Spleen (tissue), 11 donors: Measurements from ENCODE around the gene FITM1. TPM values are rescaled to one million over a fixed set of nuclear protein-coding genes. Genes with fewer than 3 reads are reported as not detected.

Experiments
- DNase-seq: peaks from one replicate; pipeline ENCODE4 v3.0.0-alpha.2; 2020
- H3K27ac ChIP-seq, 8 donors: fragments of 200-600 bp; sonication (generic) in 7 of 8; 1 replicate in 4 of 8; 2 replicates in 4 of 8; pipeline versions ENCODE4 v1.5.0 to v1.8.0; 2016 to 2021; ENCODE audit warnings: inconsistent platforms in 4 of 8, mild to moderate bottlenecking in 4 of 8, moderate library complexity in 1 of 8
- H3K27me3 ChIP-seq, 7 donors: fragments of 200-600 bp; sonication (generic) in 6 of 7; replicated peaks in 1 of 7; 1 replicate in 4 of 7; 2 replicates in 3 of 7; pipeline versions ENCODE4 v1.5.0 to v1.8.0; 2016 to 2021; ENCODE audit warnings: inconsistent platforms in 3 of 7, mild to moderate bottlenecking in 1 of 7
- H3K36me3 ChIP-seq, 6 donors: fragments of 200-600 bp; sonication (generic) in 5 of 6; 1 replicate in 4 of 6; 2 replicates in 2 of 6; pipeline versions ENCODE4 v1.5.0 to v1.8.0; 2016 to 2021; ENCODE audit warnings: inconsistent platforms in 2 of 6
- H3K4me1 ChIP-seq, 6 donors: fragments of 200-600 bp; sonication (generic) in 5 of 6; 1 replicate in 3 of 6; 2 replicates in 3 of 6; pipeline versions ENCODE4 v1.5.0 to v1.8.0; 2016 to 2021; ENCODE audit warnings: inconsistent platforms in 3 of 6
- H3K4me3 ChIP-seq, 8 donors: fragments of 200-600 bp; sonication (generic) in 7 of 8; 1 replicate in 4 of 8; 2 replicates in 4 of 8; pipeline versions ENCODE4 v1.5.0 to v1.8.0; 2016 to 2021; ENCODE audit warnings: inconsistent platforms in 4 of 8, mild to moderate bottlenecking in 4 of 8, moderate library complexity in 2 of 8
- H3K9me3 ChIP-seq, 8 donors: fragments of 200-600 bp; sonication (generic) in 7 of 8; 1 replicate in 4 of 8; 2 replicates in 4 of 8; pipeline versions ENCODE4 v1.5.0 to v1.8.0; 2016 to 2021; ENCODE audit warnings: inconsistent platforms in 4 of 8
- CTCF ChIP-seq, 11 experiments: fragments of 200-600 bp in 7 of 11; fragments of 450-650 bp in 4 of 11; sonication (generic) in 4 of 11; IDR thresholded peaks in 8 of 11; conservative IDR thresholded peaks in 3 of 11; 1 replicate in 7 of 11; 2 replicates in 4 of 11; pipeline versions ENCODE4 v1.4.0 to v1.8.0; 2016 to 2021; ENCODE audit warnings: antibody characterized with exemption in 11 of 11, inconsistent platforms in 4 of 11, mild to moderate bottlenecking in 1 of 11
- POLR2A ChIP-seq, 3 donors: fragments of 450-650 bp; IDR thresholded peaks; one replicate each; pipeline ENCODE4 v1.5.1; 2017; ENCODE audit warnings: antibody characterized with exemption in 3 of 3, mild to moderate bottlenecking in 1 of 3
- POLR2AphosphoS5 ChIP-seq, 3 donors: sonication (generic); formaldehyde crosslinking; IDR thresholded peaks; one replicate each; pipeline ENCODE4 v1.5.1; 2017; ENCODE audit warnings: antibody characterized with exemption in 3 of 3
- WGBS, 5 donors: extraction: QIAGEN DNeasy Blood & Tissue Kit in 3 of 5; methylation state at CpG; one replicate each; pipeline versions ENCODE4 v1.1.5 to v1.1.7; 2013 to 2018; 5-methylcytosine and 5-hydroxymethylcytosine counted together
- intact Hi-C: fragments of 100-400 bp; cut with DNase I; formaldehyde crosslinking; loops from one replicate; pipeline ENCODE4 v1.15.0; 2023; ENCODE audit warnings: low total_unique reads
- polyA plus RNA-seq, 3 donors: library from polyadenylated mRNA; stranded (reverse); fragments of 200-250 nt; gene quantifications; one replicate each; pipeline ENCODE4 v1.2.1, GENCODE V29; 2013
- total RNA-seq, 7 donors: library from RNA; depleted of rRNA in 3 of 7; stranded (reverse); fragments of >200 nt in 3 of 7; fragmentation: NEBNext Ultra II Directional in 4 of 7; extraction: Animal tissue kit (Norgen Biotek cat#: 25700) in 4 of 7; gene quantifications; one replicate each; pipeline versions ENCODE4 v1.1.0 to v1.2.1, GENCODE V29; 2016 to 2021
- donor health status: healthy with polysubstance abuse.
- donor health status: DM: no; HTN: no; CAD: no; lungs with moderate emphysema.
- donor health status: DM: no; HTN: no; CAD: no.
- donor health status: Bipolar disorder and iron deficiency.
- donor health status: healthy.
- donor health status: DM: no; HTN: no; CAD: no.
- donor health status: DM: yes; HTN: yes; CAD: no.

Gene FITM1
- total and polyA plus RNA-seq, 10 donors = 3.7 to 12.9 (median 8.7) TPM

GRCh38 chr14:24082411-24083080 is 47.9 kb upstream of the FITM1 start:
- peaks cover 0 to 16% (median 0%) of the 10 kb centered on the region in 7 donors for H3K27me3 ChIP-seq
- WGBS, 5 donors = 84 to 100% (median 91%) methylated on average over 5 of the region's 5 CpGs
- no peak overlapping the region for H3K4me3 ChIP-seq
- no peak for TF ChIP-seq POLR2A (IDR thresholded peaks at IDR 0.05)
- no peak for TF ChIP-seq POLR2AphosphoS5 (IDR thresholded peaks at IDR 0.05)
- TF ChIP-seq CTCF (IDR thresholded peaks at IDR 0.05 in 8 of 11, conservative IDR thresholded peaks at IDR 0.05 in 3 of 11) = no peak
- peaks cover 10 to 31% (median 18%) of the 10 kb centered on the region in 6 donors for H3K4me1 ChIP-seq
- intact Hi-C loops = no loop called here
- no peaks in the 10 kb centered on the region for H3K36me3 ChIP-seq
- no peak for DNase-seq
- no peaks in the 10 kb centered on the region for H3K9me3 ChIP-seq
- no peak overlapping the region for H3K27ac ChIP-seq

- intact Hi-C loops = no loop called here
Measured at GRCh38 chr14:24083462-24083861, 47.0 kb upstream of the FITM1 start.

GRCh38 chr14:24084440-24084839 is 46.0 kb upstream of the FITM1 start:
- H3K4me1 ChIP-seq = peaks cover 10 to 31% (median 18%) of the 10 kb centered on the region in 6 donors
- H3K9me3 ChIP-seq = no peaks in the 10 kb centered on the region
- intact Hi-C loops = no loop called here
- TF ChIP-seq POLR2AphosphoS5 (IDR thresholded peaks at IDR 0.05) = no peak
- TF ChIP-seq POLR2A (IDR thresholded peaks at IDR 0.05) = no peak
- no peak for TF ChIP-seq CTCF (IDR thresholded peaks at IDR 0.05 in 8 of 11, conservative IDR thresholded peaks at IDR 0.05 in 3 of 11)
- peaks cover 0 to 16% (median 0%) of the 10 kb centered on the region in 7 donors for H3K27me3 ChIP-seq
- DNase-seq = peak; percentile 44
- 88 to 100% (median 93%) methylated on average over 2 of the region's 2 CpGs for WGBS, 5 donors
- no peaks in the 10 kb centered on the region for H3K36me3 ChIP-seq
- H3K27ac ChIP-seq = no peak overlapping the region
- no peak overlapping the region for H3K4me3 ChIP-seq

More at GRCh38 chr14:24083462-24083861, 47.0 kb upstream of the FITM1 start:
- Histone ChIP-seq H3K27ac (no peak overlapping the region), H3K4me3 (no peak overlapping the region), H3K27me3 (peaks cover 0 to 16% (median 0%) of the 10 kb centered on the region in 7 donors), H3K36me3 (no peaks in the 10 kb centered on the region), H3K9me3 (no peaks in the 10 kb centered on the region), H3K4me1 (peaks cover 10 to 31% (median 18%) of the 10 kb centered on the region in 6 donors)
- 75 to 87% (median 83%) methylated on average over 3 of the region's 3 CpGs for WGBS, 5 donors
- no peak for DNase-seq
- TF ChIP-seq POLR2A (IDR thresholded peaks at IDR 0.05) (no peak), CTCF (IDR thresholded peaks at IDR 0.05 in 8 of 11, conservative IDR thresholded peaks at IDR 0.05 in 3 of 11) (no peak), POLR2AphosphoS5 (IDR thresholded peaks at IDR 0.05) (no peak)

GRCh38 chr14:24085215-24085614 is 45.2 kb upstream of the FITM1 start:
- Histone ChIP-seq H3K9me3 (no peaks in the 10 kb centered on the region), H3K4me3 (no peak overlapping the region), H3K4me1 (peaks cover 10 to 25% (median 16%) of the 10 kb centered on the region in 6 donors), H3K27me3 (peaks cover 0 to 13% (median 0%) of the 10 kb centered on the region in 7 donors), H3K27ac (no peak overlapping the region), H3K36me3 (no peaks in the 10 kb centered on the region)
- 91 to 99% (median 92%) methylated on average over 3 of the region's 3 CpGs for WGBS, 5 donors
- intact Hi-C loops = no loop called here
- TF ChIP-seq POLR2AphosphoS5 (IDR thresholded peaks at IDR 0.05) (no peak), CTCF (IDR thresholded peaks at IDR 0.05 in 8 of 11, conservative IDR thresholded peaks at IDR 0.05 in 3 of 11) (no peak), POLR2A (IDR thresholded peaks at IDR 0.05) (no peak)
- DNase-seq = no peak
